ENCODE measurements around the gene SEC24C.
"Not testable (repeated sequence)": the region's sequence is repeated elsewhere in the genome, so short reads cannot be mapped to it uniquely, and the experiment has no call there.

The SEC24C gene

DNA sequence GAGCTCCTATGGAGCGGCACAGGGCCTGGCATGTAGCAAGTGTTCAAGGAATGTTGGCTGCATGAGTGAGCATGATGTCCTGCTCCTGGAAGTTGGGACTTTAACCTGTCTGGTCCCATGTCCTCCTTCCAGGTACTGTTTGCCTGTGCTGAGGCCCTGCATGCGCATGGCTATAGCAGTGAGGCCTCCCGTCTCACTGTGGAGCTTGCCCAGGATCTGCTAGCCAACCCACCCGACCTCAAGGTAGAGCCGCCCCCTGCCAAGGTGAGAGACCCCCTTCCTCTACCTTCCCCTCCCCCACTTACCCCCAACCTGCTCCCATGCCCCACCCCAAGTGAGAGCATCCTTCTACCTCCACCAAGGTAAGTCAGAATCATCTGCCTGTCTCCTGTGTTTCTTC, 49.3 kb downstream of the SEC24C start:
- DNase-seq (ENCODE audit: low read depth in 2 of 2) = no peak

DNA sequence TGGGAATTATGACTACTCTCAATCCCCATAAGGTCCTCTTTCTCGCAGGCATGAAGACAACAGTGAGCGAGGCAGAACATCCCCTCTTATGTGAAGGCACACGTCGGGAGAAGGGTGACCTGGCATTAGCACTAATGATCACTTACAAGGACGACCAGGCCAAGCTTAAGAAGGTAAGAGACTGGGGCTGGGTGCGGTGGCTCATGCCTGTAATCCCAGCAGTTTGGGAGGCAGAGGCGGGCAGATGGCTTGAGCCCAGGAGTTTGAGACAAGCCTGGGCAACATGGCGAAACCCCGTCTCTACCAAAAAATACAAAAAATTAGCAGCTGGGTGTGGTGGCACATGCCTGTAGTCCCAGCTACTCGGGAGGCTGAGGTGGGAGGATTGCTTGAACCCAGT, 51.3 kb downstream of the SEC24C start:
- DNase-seq (ENCODE audit: low read depth in 2 of 2) = not testable (repeated sequence)

DNA sequence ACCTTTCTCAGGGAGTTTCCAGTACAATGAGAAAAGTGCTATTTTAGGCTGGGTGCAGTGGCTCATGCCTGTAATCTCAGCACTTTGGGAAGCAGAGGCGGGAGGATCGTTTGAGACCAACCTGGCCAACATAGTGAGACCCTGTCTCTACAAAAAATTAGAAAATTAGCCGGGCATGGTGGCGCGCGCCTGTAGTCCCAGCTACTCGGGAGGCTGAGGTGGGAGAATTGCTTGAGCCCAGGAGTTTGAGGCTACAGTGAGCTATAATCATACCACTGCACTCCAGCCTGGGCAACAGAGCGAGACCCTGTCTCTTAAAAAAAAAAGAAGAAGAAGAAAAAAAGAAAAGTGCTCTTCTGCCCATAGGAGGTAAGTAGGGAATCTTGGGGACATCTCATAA, 51.9 kb downstream of the SEC24C start:
- not testable (repeated sequence) for DNase-seq (ENCODE audit: low read depth in 2 of 2)

DNA sequence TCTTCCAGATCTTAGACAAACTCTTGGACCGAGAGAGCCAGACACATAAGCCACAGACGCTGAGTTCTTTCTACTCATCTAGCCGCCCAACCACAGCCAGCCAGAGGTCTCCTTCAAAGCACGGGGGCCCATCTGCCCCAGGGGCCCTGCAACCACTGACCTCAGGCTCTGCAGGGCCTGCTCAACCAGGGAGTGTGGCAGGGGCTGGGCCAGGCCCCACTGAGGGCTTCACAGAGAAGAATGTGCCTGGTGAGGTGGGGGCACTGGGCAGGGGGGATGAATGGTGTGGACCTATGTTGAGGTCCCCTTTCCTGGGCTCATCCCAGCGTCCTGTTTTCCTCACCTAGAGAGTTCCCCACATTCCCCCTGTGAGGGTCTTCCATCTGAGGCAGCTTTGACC, 52.6 kb downstream of the SEC24C start:
- DNase-seq (ENCODE audit: low read depth in 2 of 2) = no peak

DNA sequence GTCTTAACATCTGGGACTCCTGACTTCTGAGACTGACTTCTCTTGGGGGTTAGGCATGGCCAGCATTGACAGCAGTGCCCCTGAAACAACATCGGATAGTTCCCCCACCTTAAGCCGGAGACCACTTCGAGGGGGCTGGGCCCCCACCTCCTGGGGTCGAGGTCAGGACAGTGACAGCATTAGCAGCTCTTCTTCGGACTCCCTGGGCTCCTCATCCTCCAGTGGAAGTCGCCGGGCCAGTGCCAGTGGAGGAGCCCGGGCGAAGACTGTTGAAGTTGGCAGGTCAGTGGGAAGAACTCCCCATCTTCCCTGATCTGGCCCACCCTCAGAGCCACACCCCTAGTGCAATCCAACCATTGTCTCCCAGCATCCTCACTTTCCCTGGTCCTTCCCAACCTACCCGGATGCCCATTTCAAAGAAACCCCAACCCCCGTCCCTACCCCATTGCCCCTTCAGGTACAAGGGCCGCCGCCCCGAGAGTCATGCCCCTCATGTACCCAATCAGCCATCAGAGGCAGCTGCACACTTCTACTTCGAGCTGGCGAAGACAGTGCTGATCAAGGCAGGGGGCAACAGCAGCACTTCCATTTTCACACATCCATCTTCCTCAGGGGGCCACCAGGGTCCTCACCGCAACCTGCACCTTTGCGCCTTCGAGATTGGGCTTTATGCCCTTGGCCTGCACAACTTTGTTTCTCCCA, 53.3 kb downstream of the SEC24C start:
- no peak for DNase-seq (ENCODE audit: low read depth in 2 of 2)

DNA sequence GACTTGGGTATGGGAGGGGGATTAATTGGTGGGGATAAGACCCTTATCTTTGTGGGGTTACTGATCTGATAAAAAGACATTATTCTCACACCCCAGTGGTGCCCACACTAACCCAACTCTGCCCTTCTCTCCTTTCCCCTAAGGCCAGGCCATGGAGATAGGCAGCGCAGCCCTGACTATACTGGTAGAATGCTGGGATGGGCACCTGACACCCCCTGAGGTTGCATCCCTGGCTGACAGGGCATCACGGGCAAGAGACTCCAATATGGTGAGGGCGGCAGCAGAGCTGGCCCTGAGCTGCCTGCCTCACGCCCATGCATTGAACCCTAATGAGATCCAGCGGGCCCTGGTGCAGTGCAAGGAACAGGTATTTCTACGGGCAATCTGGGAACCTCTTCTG, 53.9 kb downstream of the SEC24C start:
- no peak for DNase-seq (ENCODE audit: low read depth in 2 of 2)

DNA sequence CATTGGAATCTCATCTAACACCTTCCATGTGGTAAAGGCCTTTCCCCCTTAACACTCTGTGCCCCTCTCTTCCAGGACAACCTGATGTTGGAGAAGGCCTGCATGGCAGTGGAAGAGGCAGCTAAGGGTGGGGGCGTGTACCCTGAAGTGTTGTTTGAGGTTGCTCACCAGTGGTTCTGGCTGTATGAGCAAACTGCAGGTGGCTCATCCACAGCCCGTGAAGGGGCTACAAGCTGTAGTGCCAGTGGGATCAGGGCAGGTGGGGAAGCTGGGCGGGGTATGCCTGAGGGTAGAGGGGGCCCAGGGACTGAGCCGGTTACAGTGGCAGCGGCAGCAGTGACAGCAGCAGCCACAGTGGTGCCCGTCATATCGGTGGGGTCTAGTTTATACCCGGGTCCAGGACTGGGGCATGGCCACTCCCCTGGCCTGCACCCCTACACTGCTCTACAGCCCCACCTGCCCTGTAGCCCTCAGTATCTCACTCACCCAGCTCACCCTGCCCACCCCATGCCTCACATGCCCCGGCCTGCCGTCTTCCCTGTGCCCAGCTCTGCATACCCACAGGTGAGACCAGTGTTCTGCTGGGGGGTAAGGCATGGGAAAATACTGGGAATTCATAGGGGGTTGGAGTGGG, 54.9 kb downstream of the SEC24C start:
- no peak for DNase-seq (ENCODE audit: low read depth in 2 of 2)

DNA sequence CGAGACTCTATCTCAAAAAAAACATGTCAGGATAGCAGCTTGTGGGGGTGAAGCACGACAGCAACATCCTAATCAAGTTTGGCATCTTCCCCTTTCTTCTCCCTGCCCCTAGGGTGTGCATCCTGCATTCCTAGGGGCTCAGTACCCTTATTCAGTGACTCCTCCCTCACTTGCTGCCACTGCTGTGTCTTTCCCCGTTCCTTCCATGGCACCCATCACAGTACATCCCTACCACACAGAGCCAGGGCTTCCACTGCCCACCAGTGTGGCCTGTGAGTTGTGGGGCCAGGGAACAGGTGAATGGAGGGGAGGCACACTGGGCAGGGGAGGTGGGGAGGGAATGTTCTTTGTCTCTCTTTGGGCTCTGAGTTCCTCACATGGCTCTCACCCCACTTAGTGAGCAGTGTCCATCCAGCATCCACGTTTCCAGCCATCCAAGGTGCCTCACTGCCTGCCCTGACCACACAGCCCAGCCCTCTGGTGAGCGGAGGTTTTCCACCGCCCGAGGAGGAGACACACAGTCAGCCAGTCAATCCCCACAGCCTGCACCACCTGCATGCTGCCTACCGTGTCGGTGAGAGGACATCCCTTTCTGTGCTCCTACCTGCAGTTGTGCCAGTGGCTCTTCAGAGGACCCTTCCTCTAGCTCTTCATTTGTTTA, 55.9 kb downstream of the SEC24C start:
- no peak for DNase-seq (ENCODE audit: low read depth in 2 of 2)

DNA sequence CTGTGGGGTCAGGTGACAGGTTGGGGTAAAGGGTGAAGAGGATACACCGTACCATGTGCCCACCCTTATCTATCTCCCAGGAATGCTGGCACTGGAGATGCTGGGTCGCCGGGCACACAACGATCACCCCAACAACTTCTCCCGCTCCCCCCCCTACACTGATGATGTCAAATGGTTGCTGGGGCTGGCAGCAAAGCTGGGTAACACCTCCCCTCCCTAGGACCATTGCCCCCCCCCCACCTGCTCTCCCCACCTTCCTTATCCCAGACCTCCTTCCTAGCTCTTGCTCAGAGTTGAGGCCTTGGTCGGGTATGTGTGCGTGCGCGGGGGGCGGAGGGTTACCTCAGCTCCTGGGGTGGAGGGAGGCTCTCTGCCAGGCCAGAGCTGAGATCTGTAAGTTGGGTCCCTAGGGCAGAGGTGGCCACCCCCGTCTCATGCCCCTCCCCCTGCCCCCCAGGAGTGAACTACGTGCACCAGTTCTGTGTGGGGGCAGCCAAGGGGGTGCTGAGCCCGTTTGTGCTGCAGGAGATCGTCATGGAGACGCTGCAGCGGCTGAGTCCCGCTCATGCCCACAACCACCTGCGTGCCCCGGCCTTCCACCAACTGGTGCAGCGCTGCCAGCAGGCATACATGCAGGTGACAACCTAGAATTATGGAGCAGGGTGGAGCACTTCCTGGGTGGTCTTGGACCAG, 56.5 kb downstream of the SEC24C start:
- no peak for DNase-seq (ENCODE audit: low read depth in 2 of 2)

DNA sequence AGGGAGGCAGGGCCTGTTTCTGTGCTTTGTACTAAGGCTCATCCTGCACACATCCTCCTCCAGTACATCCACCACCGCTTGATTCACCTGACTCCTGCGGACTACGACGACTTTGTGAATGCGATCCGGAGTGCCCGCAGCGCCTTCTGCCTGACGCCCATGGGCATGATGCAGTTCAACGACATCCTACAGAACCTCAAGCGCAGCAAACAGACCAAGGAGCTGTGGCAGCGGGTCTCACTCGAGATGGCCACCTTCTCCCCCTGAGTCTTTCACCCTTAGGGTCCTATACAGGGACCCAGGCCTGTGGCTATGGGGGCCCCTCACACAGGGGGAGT, 57.0 kb downstream of the SEC24C start:
- DNase-seq (ENCODE audit: low read depth in 2 of 2) = no peak

DNA sequence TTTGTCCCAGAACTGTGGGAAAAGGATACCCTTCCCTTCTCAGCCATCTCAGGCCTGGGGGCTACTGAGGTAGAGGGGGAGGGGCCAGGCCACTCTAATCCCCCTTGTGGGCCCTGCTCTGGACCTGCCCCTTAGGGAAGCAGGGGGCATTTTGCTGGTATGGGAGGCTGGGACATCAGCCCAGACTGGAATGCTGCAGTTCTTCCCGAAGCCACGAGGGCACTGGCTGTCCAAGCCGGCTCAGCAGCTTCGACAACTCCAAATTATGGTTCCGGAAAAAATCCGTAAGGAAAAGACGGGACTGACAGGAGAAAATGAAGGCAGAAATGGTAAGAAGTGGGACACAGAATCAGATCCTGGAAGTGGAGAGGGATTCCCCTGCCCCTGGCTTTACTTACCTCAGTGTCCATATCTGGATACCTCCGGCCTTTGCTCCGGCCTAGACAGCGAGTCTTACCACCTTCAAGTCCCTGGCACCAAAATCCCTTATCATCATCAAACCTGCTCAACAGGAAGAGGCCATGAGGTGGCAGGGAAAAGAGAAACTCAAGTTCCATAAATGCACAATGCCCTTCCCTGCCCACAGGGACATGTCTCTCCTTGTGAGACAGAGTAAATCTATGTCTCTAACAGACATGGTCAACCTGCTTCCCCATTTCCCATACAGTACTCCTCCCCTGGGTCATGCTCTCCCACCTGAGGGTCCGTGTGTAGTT, 58.3 kb downstream of the SEC24C start:
- DNase-seq (ENCODE audit: low read depth in 2 of 2) = no peak

DNA sequence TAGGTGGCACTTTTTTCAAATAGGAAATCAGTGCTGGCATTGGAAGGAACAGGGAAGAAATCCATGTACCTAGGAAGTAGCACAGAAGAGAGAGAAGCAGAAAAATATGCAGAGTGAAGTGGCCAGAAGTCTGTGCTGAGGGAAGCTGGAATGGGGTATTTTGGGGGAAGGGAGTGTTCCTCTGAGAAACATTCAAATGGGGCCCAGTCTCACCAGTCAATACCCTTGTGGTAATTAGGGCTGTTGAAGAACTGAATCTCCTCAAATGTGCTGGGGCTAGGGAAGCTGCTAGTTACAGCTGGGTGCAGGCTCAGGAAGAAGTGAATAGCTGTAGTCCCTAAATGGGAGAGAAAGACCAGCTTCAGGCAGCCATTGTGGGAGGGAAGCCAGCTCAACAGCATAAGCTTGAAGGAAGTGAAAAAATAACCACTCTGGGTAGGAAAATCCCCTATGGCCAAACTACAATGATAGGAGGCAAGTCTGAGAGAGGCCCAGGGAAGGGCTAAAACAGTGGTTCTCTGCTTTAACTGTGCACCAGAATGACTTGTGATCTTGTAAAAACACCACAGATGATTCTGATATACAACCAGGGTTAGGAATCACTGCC, 59.6 kb downstream of the SEC24C start:
- no peak for DNase-seq (ENCODE audit: low read depth in 2 of 2)

DNA sequence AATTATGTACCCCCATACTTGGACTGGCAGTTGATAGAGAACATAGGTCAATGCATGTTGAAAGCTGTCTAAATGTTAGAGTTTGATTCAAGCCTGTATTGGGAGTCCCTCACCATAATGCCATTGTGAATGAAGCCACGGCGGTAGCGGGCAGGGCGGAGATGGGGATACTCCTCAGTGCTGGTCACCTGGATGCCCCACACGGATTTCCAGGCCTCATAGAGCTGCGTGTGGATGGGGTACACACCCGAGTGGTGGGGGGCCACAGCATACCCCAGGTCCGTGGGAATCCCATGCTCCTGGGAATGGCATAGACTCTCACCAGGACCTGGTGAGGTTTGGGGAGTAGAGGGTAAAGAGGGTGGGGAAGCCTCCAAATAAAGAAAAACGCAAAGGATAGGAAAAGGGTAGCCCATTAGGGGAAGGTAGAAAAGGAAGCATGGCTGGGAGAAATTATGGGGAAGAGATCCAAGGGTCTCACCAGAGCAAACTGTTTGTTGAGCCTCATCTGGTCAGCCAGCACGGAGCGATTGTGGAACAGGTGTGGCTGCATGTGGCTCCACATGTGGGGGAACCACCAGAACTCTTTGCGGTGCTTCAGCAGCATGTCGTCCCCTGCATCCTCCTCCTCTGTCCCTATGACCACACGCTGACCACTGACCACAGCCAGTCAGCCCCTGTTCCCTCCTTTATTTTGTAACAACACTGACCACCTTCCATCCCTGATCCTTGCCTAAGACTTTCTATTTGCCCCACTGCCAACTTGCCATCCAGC, 62.2 kb downstream of the SEC24C start:
- DNase-seq (ENCODE audit: low read depth in 2 of 2) = no peak

DNA sequence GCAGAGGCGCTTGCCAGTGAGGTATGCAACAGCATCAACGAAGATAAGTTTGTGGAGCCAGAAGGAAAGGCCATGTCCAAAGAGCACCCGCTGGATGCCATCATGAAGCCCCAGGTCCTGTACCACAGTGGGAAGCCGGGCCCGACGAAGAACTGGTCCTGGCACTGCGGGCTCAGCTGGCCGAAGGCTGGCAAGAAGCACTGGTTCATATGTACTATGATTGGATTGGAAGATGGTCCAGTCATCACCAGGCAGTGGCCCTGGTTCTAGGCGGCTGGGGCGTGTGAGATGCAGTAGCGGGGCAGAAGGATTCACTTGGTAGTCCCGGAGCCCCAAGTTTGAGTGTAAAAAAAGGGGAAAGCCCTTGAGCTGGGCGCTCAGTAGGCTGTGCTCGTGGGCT, 63.3 kb downstream of the SEC24C start:
- no peak for DNase-seq (ENCODE audit: low read depth in 2 of 2)

DNA sequence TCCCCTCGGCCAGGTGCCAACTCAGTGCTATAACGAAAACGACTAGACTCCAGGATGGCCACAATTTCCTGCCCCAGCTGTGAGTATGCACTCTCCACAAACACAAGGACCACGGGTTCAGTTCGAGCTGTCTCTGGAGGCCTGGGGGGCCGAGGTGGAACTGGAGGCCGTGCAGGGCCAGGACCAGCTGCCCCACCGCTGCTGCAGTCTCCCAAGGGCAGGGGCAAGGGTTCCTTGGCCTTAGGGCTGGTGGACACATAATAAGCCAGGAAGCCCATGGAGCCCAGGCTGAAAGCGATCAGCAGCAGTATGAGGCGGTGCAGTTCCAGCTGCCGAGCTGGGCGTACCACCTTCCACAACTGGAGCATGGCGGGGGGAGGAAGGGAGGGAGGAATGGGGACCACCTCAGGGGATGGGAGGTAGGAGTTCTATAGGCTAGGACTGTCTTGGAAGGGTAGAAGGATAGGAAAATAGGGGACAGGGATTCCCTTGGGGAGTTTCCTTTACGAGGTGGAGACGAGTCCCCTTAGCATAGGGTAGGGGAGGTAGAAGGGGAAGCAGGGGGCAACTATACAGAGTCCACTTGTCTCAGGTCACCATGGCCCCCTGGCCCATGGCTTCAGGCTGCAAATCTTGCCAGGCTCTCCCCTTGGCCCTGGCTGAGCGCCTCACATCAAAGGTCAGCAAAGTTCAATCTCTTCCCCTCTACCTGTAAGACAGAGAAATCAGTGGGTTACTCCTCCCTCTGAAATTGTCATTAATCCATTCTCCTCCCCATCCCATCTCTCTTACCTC, 64.0 kb downstream of the SEC24C start:
- no peak for DNase-seq (ENCODE audit: low read depth in 2 of 2)

DNA sequence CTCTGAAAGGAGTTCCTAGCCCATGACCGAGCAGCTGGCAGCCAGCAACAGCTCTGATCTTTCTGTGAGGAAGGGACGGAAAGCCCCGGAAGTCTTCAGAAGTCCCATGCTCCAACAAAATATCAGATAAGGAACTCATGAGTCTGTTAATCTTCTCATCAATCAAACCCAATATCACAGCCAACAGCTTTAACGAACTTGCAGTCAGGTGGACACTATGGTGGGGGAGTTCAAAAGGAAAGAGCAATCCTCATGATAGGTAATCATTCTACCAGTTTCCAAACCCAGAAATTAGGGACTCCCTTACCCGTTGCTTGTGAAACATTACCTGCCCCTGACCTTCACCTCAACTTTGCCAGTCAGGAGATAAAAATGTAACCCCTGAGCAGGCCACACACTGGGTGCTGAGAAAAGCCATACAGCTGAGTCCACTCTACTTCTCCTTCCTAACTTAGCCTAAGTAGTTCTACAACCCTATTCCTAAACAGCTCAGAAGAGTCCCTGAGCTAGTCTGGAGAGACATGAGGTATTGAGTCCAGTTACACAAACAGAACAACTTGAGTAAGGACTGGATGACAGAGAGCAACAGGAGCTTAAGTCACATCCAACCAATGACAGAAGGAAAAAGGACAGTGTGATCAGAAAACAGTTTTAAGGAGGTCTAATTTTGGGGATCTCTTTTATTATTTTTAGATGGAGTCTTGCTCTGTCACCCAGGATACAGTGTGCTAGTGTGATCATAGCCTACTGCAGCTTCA, 65.1 kb downstream of the SEC24C start:
- DNase-seq (ENCODE audit: low read depth in 2 of 2) = no peak

DNA sequence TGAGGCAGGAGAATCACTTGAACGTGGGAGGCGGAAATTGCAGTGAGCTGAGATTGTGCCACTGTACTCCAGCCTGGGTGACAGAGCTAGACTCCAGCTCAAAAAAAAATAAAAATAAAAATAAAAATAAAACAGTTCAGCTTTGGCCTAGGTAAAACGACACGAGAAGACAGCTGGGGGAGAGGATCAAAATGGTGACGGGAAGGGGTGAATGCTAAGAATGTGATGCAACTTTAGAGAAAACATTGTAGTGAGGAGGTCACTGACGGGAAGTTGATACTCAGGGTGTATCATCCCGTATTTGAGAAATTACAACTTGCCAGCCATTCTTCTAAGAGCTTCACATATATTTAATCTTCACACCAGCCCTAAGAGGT, 66.2 kb downstream of the SEC24C start:
- no peak for DNase-seq (ENCODE audit: low read depth in 2 of 2)

DNA sequence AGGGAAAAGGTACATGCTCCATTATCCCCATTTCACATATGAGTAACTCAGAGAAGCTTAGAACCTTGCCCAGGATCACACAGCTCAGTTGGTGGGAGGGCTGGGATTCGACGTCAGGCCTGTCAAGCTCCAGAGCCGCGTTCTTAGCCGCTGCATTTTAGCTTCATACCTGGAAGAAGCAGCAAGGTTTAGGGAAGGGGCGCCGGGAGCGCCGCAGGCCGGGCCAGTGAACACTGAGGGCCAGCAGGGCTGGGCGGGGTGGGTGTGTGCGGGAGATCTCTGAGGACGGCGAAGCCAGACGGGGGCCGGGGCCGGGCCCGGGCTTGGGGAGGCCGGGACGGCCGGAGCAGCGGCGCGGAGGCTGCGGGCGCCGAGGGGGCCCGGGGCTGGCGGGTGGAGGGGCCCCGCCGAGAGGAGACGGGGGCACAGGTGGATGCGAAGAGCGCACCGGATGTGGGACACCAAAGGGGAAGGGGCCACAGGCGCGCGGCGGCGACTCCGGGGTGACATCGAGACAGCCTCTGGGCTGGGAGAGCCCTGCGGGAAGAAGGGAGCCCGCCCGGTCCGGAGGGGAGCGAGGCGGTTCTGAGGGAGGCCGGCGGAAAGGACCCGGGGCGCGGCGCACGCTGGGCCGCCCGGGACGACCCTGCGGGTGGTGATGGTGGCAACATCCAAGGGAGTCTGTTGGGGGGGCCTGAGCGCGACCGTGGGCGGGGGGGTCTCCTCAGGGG, 66.7 kb downstream of the SEC24C start:
- DNase-seq (ENCODE audit: low read depth in 2 of 2) = peak; percentile 18 to 22

DNA sequence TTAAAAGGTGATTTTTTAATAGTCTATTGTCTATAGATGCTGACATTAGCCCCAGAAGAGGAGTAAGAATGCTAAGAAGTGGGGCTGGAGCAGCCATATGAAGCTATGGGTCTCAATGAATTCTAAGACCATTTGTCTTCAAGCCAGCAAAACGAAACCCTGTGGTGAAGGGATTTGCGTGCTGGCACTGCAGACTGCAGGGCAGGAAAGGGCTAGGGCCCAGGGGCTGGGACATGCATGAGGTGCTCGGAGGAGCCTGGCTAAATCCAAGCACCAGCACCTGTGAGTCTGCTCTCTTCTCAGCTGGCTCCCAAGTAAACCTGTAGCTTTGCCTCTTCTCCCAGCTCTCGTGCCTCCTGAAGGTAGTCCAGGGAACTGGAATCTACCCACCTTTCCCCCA, 68.5 kb downstream of the SEC24C start:
- no peak for DNase-seq (ENCODE audit: low read depth in 2 of 2)
